Forelimb muscle (tissue), 1 donor: ENCODE results near the gene SH3D19. TPM values are rescaled to one million over a fixed set of nuclear protein-coding genes. Genes with fewer than 3 reads are reported as not detected.
A peak's percentile ranks its signal among the peaks of the same experiment; 100 is the strongest.
"Not testable (repeated sequence)": the region's sequence is repeated elsewhere in the genome, so short reads cannot be mapped to it uniquely, and the experiment has no call there.

Experiments
- DNase-seq: peaks from one replicate; pipeline ENCODE4 v3.0.0-alpha.2; 2013; ENCODE audit warnings: low read depth
- polyA plus RNA-seq: library from polyadenylated mRNA; unstranded; fragments of 120-200 nt; gene quantifications from one replicate; pipeline ENCODE4 v1.2.1, GENCODE V29; 2013; ENCODE audit not compliant: insufficient read length

SH3D19 gene
- polyA plus RNA-seq, 1 donor: 27.9 TPM

- DNase-seq: no peak
Measured at GRCh38 chr4:151099976-151100417, 225.4 kb downstream of the SH3D19 start.

DNA sequence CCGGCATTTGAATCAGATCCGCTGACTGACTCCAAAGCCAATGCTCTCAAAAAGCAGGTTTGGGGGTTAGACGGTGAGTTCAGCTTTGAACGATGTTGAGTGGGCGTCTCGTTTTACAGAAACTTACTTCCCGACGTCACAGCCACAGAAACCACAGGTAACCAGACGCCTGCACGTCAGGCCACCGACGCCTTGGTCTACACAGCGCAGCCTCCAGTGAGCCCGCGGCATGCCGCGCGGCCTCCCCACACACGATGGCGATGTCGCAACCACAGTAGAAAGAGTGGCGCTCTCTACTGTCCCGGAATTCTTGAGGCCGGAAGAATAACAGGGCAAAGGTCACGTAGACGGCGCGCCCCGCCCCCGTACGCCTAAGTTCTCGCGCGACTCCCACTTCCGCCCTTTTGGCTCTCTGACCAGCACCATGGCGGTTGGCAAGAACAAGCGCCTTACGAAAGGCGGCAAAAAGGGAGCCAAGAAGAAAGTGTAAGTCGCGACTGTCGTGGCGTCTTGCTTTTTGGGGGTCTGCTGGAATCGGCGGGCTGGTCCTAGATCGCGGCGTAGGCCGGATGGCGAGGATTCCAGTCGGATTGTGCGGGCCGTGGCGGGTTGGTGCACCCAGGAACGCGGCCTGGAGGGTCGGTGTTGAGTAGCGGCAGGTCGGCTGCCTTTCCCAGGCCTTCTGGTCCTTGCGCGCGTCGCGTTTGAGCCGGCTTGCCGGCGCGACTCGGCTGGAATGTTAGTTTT lies 226.0 kb downstream of the SH3D19 start, which contains the start of gene RPS3A:
RPS3A (plus strand) TSS at position 400 of the 747 bp plus-strand sequence; CDS start at position 425, 25 bp downstream.
- peak; percentile 93 for DNase-seq

GRCh38 chr4:151098979-151099228 lies 226.5 kb downstream of the SH3D19 start:
- peak; percentile 11 for DNase-seq

GRCh38 chr4:151097759-151098158 lies 227.6 kb downstream of the SH3D19 start:
- DNase-seq: no peak

GRCh38 chr4:151095142-151095541 lies 230.3 kb downstream of the SH3D19 start:
- no peak for DNase-seq

DNA sequence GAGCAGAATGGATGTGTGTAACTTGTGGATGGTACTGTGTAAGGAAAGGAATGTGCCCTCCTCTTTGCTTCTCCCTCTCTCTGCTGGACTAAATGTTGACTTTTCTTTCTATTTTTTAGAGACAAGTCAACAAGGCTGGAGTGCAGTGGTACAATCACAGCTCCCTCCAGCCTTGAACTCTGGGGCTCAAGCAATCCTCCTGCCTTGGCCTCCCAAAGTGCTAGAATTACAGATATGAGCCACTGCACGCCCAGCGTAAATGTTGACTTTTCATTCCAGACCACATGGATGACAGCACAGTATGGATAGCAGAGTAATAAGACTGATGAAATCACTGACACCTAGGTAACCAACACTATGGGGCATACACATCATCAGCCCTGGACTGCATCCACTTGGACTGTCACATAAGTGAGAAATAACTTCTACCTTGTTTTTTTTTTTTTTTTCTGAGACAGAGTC lies 231.1 kb downstream of the SH3D19 start:
- DNase-seq: no peak

DNA sequence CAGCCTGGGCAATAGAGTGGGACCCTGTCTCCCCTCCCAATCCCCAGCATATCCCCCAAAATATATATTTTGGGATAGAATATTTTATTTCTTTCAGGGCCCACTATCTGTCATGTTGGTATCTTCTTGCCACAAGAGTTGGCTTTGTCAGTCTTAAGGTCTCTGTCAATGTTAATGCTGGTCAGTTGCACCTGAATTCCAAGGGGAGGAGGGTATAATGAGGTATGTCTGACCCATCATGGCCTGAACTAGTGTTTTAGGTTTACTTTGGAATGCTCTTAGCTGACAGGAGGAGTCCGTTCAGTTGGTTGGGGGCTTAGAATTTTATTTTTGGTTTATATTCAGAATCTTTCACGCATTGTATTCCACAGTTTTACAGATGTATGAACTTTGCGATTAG lies 232.2 kb downstream of the SH3D19 start:
- DNase-seq: no peak

DNA sequence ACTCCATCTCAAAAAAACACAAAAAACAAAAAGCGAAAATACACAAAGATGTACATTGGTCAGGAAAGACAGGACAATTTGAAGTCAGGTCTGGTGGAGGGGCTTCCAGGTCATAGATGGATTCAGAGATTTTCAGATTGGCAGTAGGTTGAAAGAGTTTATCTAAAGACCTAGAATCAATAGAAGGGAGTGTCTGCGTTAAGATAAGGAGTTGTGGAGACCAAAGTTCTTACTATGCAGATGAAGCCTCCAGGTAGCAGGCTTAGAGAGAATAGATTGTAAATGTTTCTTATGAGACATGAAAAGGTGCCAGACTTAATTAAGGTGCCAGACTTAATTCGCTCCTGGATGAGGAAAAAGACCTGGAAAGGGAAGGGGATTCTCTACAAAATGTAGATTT lies 232.9 kb downstream of the SH3D19 start:
- DNase-seq: no peak

- no peak for DNase-seq
Measured at GRCh38 chr4:151091047-151091446, 234.4 kb downstream of the SH3D19 start.

DNA sequence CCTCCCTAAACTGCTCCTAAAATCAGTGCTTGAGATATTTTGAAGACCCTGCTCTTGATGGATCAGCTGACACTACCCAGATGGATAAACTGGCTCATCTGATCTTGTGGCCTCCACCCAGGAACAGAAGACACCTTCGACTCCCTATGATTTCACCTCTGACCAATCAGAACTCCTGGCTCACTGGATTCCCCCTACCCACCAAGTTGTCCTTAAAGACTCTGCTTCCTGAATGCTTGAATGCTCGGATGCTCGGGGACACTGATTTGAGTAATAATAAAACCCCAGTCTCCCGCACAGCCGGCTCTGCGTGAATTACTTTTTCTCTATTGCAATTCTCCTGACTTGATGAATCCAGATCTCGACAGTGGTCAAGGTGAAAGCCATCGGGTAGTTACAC lies 237.9 kb downstream of the SH3D19 start:
- DNase-seq: no peak

DNA sequence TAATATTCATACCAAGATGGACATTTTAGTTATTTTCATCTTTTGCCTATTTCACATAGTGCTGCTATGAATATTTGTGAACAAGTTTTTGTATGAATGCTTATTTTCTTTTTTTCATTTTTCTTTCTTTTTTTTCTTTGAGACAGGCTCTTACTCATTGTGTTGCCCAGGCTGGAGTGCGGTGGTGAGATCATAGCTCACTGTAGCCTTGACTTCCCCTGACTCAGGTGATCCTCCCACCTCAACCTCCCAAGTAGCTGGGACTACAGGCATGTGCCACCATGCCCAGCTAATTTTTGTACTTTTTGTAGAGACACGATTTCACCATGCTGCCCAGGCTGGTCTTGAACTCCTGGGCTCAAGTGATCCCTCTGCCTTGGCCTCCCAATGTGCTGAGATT lies 247.4 kb downstream of the SH3D19 start:
- not testable (repeated sequence) for DNase-seq

- DNase-seq: no peak
Measured at GRCh38 chr4:151074416-151074916, 250.9 kb downstream of the SH3D19 start.

Other genes with a start within 250 kb of the SH3D19 start
- 5,513 TPM for gene RPS3A, start 226.0 kb downstream of the SH3D19 start, polyA plus RNA-seq
- not detected for gene PRSS48, start 48.4 kb downstream of the SH3D19 start, polyA plus RNA-seq
- 9.3 TPM for gene FHIP1A, start 83.6 kb upstream of the SH3D19 start, polyA plus RNA-seq